GM19397 (cell line): ENCODE measurements around the gene GPR3.
"Not testable (repeated sequence)": the region's sequence is repeated elsewhere in the genome, so short reads cannot be mapped to it uniquely, and the experiment has no call there.

ENCODE experiments used
- ATAC-seq: cut with Tn5 transposase; IDR thresholded peaks from one replicate; pipeline ENCODE4 v1.9.1; 2021; ENCODE audit warnings: mild to moderate bottlenecking, moderate library complexity; ENCODE audit not compliant: unreplicated experiment

GPR3 gene

DNA sequence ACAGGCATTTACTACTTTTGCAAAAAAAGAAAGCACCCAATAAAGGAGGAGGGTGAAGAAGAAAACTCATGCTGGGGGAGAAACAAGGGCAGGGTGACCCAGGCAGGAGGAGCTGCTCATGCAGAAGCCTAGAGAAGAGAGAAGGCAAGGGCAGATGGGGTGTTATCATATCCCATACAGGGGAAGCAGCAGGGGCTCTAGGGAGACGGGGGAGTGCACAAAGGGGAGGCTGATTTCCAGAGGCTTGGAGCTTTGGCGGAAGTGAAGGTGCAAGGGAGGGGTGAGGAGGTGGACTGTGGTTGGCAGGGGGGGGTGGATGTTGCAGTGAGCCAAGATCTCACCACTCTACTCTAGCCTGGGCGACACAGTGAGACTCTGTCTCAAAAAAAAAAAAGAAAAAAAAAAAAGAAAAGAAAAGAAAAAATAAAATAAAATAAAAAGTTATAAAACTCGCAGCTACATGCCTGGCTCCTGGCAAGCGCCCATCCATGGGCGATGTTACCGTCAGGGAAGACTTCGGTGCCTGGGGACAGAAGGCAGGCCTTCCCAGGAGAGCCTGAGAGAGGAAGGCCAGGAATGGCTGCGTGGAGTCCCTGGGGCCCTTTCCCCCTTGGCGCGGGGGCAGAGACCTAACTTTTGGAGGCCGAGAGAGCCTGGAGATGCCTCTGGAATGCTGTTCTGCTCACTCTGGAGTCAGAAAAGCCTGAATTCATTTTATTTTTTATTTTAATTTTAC lies 14.5 kb upstream of the GPR3 start:
- ATAC-seq: no peak

DNA sequence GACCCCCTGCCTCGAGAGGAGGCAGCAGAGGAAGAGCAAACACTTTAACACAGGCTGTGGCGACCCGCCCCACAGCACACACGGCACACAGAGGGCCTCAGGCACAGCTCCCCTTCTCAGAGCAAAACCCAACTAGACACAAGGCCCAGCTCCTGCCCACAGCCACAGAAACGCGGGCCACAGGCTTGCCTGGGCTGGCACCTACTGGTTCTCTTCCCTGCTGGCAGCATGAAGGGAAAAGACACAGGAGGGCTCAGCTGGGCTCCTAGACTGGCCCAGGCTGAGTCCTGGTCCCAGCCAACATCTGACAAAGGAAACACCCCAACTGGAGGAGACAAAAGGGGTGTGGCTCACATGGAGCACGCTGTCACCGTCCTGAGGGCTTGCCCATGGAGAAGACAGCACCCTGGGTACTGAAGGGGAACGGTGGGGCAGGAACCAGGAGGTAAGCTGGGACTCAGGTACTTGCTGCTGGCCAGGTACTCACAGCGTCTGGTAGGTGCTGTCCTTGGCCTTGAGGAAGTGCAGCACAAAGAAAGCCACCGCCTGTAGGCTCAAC lies 12.8 kb upstream of the GPR3 start:
- ATAC-seq: no peak

DNA sequence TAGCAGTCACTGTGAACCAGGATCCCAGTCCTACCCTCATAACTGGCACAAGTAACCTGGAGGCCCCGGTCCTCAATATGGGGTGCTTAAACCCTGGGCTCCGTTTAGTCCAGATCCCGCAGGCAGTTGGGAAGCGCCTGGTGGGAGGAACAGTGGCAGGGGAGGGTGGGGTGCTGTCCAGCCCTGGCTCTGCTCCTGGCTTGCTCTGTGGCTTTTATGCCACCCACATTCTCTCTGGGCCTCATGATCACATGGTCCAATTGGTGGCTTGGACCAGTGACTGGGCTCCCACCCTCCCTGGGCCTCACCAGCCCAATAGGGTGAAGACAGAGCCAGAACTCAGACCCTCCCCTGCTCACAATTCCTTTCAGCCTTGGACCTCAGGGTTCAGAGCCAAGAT lies 12.2 kb upstream of the GPR3 start:
- ATAC-seq: no peak

DNA sequence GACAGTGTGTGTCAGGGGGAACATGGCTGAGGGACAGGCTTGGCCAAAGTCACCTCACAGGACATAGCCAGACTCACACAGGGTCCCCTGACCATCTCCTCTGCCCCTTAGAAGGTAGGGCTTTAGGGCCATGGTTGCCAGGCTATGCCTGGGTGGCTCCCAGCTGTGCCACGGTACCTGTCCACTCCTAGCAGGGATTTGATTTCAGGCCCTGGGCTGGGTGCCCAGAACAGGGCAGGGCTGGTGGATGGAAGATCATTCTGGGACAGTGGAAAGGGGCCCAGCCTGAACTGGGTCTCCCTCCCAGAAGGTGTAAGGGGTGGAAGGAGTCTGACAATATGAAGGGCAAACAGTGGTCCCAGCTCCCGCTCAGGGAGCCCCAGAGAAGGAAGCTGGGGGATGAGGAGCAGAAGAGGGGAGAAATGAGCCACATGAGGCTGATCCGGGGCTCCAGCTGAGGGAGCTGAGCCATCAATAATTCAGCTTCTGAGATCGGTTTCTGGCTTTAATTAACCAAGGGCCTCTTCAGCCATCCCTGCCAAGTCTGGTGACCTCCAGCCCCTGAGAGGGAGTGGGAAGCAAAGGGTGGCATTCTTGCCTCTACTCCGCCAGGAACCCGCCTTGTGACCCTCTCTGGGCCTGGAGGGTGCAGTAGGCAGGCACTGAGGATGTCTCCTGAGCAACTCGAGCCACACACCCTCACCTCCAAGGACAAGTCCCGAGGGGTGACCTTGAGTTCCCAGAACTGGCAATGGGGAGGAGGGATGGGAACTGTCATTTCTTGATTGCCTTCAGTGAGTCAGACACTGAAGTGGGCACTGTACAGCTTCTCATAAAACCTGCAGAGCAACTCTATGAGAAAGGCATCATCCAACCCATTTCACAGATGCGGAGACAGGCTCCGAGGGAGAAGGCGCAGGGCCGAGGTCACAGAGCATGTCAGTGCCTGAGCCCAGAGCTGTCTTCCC lies 11.4 kb upstream of the GPR3 start:
- ATAC-seq: no peak

DNA sequence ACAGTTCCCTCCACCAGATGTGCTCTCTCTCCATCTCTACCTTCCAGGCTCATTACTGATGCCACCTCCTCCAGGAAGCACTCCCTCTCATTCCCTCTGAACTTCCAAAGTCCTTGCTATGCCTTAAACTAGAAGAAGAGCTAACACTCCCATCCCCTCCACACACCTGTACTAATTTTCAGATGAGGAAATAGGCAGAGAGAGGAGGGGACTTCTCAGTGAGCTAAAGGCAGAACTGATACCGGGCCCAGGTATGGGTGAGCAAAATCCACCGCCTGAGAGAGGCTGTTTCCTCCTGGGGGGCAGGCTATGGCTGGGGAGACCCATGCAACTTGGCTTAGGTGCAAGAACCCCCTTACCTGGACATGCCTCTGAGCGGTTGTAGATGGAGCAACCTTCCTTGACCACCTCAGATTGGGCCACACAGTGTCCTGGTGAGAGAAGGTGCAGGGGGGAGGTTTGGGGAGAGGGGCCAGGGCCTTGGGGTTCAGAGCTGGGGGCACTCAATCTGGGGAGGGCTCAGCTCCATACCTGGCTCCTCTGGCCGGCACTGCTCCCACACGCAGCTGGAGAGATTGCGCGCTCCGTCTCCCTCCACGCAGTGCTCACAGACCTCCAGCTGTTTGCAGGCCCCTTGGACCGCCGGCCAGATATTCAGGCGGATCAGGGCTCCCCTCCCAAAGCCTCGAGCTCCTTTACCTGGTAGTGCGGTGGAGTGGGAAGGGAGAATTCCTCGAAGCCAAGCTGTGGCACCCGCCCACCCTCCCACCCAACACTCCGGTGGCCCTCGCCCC lies 10.3 kb upstream of the GPR3 start:
- no peak for ATAC-seq

DNA sequence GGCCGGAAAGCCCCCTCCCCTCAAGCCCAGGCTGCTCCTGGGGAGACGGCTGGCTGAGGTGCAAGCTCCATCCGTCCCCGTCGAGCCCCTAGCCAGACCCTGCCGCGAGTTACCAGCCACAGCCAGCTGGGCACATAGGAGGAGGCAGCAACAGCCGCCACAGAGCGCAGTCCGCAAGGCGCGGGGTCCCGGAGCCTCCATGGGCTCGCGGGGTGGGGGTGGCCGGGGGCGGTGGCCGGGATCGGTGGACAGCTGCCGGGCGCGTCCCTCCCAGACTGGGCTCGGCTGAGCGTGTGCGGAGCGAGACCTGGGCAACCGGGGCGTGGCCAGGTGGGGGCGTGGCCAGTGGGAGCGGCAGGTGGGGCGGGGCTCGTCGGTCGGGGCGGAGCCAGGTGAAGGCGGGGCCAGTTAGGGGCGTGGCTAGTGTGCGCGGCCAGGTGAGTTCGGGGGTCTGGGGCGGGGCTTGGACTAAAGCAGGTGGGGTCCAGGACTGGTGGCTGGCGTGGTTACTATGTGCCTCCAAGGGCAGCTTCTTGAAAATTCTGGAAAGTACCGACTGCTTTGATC lies 9.3 kb upstream of the GPR3 start, which contains the start of gene CD164L2:
TSS of gene CD164L2 (minus strand) at position 295 of the 567 bp plus-strand sequence. CDS start at position 201, 94 bp downstream.
- no peak for ATAC-seq

DNA sequence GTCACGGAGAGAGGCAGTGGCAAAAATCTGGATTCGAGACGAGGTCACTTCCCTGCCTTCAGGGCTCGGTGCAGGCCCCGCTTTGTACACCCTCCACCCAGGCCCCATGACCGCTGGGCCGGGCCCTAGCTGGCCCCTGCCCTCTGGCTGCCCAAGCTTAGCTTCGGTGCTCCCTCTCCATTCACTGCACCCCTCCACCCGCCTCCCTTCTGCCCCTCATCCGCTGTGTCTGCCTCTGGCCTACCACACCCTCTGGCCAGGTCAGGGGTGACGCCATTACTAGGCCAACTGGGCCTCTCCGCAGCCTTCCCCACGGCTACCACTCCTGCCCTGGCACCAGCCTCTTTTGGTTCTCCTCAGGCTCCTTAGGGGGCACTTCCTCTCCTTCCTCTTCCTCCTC lies 8.8 kb upstream of the GPR3 start:
- no peak for ATAC-seq

DNA sequence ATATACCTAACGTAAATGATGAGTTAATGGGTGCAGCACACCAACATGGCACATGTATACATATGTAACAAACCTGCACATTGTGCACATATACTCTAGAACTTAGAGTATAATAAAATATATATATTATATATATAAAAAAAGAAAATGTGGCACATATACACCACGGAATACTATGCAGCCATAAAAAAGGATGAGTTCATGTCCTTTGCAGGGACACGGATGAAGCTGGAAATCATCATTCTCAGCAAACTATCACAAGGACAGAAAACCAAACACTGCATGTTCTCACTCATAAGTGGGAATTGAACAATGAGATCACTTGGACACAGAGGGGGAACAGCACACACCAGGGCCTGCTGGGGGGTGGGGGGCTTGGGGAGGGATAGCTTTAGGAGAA lies 7.6 kb upstream of the GPR3 start:
- not testable (repeated sequence) for ATAC-seq

DNA sequence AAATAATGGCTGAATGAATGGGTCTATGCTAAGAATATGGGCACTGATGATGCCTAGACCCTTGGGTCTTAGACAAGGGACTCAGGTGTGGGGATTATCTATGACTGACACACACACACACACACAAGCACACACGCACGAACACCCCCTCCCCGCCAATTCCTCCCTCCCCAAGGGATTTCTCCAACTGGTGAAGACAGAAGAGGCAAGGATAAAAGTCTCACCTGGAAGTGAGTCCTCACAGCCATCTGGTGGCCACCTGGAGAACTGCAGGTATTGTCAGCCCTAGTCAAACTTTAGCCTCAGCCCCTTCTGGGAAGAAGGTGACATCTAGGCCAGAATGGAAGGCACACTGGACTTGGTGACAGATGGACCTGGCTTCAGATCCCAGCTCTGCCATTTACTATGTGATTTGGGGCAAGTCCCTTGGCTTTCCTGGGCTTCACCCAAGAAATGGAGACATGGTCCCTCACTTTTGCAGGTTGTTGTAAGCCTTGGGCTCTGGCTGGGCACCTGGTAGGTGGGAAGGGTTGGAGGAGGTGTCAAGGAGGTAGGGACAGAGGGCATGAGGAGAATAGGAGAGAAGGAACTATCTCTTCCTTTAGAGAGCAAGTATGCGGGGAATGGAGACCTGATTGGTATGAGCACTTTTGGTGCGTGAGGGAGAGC lies 4.0 kb upstream of the GPR3 start:
- no peak for ATAC-seq

DNA sequence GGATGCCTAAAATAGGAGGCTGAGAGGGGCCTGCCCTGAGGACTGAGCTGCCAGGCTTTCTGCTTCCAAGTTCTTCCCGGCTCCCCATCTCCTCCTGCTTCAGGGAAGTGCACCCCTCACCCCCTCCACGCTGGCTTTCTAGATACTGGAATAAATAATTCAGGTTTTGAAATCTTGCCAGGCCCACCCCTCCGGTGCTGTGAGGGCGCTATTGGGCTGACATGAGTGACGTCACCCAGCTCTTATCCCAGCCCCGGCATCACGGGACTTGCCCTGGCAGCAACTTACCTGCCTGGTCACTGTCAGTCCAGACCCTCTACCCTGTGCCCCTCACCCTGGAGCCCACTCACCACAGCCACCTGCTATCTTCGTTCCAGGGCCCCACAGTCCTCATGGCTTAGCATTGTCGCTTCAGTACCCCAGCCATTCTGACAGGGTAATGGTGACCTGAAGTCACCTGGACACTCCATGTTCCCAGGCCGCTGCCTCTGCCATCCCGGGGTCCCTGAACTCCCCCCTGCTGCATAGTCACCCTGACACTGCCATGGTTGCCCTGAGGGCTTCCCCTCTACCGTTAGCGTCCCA lies 819 bp upstream of the GPR3 start:
- ATAC-seq: no peak

DNA sequence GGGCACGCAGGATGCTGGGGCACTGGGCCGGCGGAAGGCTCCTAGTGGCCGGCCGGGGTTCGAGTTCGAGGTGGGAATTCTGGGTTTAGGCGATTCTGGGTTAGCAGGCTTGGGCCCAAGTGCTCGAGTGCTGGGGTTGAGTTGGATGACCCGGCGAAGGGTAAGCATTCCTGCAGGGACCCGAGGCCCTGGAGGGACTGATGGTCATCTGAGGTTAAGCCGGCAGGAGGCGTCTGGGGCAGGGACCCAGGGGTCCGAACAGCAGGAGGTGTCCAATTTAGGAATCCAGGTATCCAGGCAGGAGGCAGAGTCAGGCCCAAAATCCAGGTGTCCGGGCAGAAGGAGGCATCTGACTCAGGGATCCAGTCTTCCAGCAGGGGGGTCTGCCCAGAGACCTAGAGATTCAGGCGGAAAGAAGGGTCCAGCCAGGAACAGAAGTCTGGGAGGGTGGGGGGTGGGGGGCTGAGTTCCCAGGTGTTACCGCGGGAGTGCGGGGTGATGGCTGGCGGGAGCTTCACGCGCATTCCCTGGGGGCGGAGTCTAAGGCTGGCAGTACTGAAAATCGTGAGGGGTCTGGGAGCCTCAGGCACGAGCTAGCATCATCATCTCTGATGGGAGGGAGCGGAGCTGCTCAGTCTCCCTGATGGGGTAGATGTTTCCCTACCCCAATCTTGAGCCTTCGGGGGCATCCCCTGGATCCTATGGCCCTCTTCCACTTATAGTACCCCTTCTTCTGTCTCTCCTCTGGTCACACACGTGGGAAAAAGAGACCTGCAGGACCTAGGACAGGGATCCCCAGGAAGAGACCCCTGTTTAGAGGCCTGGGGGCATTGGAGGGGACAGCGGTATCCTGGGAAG lies 585 bp downstream of the GPR3 start:
- no peak for ATAC-seq

DNA sequence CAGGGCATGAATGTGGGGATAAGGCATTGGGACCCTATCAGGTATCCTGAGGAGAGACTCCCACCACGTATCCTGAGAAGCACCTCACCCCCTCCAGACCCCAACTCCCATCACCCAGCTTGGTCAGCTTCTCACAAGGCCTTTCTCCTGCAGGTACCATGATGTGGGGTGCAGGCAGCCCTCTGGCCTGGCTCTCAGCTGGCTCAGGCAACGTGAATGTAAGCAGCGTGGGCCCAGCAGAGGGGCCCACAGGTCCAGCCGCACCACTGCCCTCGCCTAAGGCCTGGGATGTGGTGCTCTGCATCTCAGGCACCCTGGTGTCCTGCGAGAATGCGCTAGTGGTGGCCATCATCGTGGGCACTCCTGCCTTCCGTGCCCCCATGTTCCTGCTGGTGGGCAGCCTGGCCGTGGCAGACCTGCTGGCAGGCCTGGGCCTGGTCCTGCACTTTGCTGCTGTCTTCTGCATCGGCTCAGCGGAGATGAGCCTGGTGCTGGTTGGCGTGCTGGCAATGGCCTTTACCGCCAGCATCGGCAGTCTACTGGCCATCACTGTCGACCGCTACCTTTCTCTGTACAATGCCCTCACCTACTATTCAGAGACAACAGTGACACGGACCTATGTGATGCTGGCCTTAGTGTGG lies 1.3 kb downstream of the GPR3 start:
- ATAC-seq: no peak

DNA sequence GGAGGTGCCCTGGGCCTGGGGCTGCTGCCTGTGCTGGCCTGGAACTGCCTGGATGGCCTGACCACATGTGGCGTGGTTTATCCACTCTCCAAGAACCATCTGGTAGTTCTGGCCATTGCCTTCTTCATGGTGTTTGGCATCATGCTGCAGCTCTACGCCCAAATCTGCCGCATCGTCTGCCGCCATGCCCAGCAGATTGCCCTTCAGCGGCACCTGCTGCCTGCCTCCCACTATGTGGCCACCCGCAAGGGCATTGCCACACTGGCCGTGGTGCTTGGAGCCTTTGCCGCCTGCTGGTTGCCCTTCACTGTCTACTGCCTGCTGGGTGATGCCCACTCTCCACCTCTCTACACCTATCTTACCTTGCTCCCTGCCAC lies 1.8 kb downstream of the GPR3 start:
- ATAC-seq: no peak

DNA sequence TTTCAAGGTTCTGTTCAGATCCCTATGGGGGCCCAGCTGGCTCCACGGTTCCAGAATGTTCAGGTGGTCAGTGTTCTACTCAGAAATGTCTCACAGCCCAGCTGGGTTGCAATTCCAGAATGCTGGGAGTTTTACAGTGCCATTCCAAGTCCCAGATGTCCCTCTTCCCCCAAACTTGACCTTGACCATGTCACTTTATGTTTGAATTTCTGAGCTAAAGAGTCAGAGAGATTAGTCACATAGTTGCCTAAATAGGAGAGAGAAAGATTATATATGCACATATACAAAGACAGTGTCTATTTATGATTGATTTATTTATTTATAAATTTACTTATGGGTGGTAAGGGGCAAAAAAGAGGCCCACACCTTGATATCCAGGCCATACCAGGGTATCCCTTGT lies 2.5 kb downstream of the GPR3 start:
- no peak for ATAC-seq

DNA sequence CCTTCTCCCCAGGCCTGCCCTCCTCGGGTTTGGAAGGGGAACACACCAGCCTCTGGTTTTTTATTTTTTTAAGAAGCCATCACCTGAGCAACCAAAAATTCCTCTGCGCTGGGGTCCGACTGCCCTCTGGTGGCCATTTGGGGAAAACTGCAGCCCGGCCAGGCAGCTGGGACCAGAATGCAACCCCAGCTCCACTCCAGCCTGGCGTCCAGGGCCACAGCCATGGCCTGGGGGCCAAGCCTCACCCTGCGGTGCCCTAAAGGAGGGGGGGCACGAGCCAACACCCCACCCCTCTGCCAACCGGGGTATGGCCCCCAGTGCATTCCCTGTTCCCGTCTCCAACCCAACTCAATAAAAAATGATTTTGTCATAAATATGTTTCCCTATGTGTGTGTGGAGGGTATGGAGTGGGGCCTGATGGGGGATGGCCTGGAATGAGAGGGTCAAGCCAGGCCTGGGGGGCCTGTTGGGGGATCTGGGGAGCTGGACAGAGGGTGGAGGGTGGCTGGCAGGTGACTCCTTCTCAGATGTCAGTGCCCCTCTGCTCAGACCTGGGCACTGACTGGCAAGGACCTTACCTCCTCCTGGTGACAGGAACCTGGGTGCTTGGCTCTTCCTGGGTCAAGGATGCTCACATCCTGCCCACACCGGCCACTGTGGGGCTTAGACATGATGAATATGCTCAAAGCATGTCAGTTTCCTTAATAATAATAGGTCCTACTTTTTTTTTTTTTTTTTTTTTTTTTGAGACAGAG lies 3.2 kb downstream of the GPR3 start:
- peak; percentile 38 for ATAC-seq

DNA sequence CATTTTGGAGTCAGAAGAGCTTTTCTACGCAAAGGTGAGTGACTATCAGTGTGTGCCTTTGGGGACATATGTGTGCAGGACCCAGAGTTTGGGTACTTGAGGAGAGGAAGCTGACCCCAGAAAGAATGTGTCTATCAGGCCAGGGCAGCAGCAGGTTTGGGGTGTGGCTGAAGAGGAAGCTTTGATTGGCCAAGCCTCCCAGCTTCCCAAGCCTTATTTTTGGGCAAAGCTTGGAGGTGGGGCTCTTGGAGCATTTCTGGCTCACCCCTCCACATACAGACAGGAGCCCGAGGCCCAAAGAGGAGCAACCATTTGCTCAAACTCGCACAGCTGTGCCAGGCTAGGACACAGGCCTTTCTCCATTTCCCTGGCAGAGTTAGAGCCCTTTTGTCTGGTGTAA lies 4.7 kb downstream of the GPR3 start:
- ATAC-seq: no peak

DNA sequence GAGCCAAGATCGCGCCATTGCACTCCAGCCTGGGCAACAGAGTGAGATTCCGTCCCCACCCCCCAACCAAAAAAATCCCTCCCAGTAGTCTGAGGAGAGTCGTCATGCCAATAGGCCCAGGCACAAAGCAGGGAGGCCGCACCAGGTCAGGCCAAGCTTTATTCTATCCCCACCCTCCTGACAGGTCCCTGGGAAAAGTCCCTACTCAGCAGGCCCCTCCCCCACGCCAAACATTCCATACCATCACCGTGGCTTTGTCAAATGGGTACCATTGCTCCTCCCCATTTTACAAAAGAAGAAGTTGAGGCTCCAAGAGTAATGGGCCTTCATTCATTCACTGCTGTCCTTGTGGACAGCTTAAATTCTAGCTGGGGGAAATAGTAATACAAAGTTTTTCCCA lies 5.3 kb downstream of the GPR3 start:
- ATAC-seq: no peak
